Cardiac ventricle fibroblast (primary cell): ENCODE measurements around the gene C5orf15. TPM values are rescaled to one million over a fixed set of nuclear protein-coding genes. Genes with fewer than 3 reads are reported as not detected.

Experiments
- total RNA-seq: library from RNA; depleted of rRNA; stranded (reverse); fragments of >200 nt; gene quantifications from 2 replicates; pipeline ENCODE4 v1.2.3, GENCODE V29; 2015

Gene C5orf15
- total RNA-seq, result 54.7 and 59.1 TPM in 2 replicates

GRCh38 chr5:133968204-133968980, at the start of gene C5orf15:
Gene C5orf15, minus strand, starts transcription at chr5:133968625. Its CDS starts 41 bp downstream, at chr5:133968584.

GRCh38 chr5:134004626-134005416, 36.4 kb upstream of the C5orf15 start, which contains the start of gene VDAC1:
Gene VDAC1, minus strand, starts transcription at chr5:134004975. Its CDS starts 11,963 bp downstream, at chr5:133993012.

Other genes starting within 250 kb of the C5orf15 start
- gene VDAC1, start 36.4 kb upstream of the C5orf15 start, total RNA-seq, result 197 and 210 TPM in 2 replicates
- 0.34 and 0.62 TPM in 2 replicates for gene TCF7, start 146.1 kb upstream of the C5orf15 start, total RNA-seq
- 277 TPM in 2 replicates for gene SKP1, start 208.3 kb upstream of the C5orf15 start, total RNA-seq